HUES48 (cell line): ENCODE data around the gene CFAP91.
A peak's percentile ranks its signal among the peaks of the same experiment; 100 is the strongest.
"Not testable (repeated sequence)": the region's sequence is repeated elsewhere in the genome, so short reads cannot be mapped to it uniquely, and the experiment has no call there.

ENCODE experiments used
- H3K27ac ChIP-seq: one replicate; pipeline ENCODE4 v1.7.0; 2013; ENCODE audit warnings: low read depth, low read length, inconsistent platforms
- H3K27me3 ChIP-seq: 2 replicates; pipeline ENCODE4 v1.6.1; 2013; ENCODE audit warnings: mild to moderate bottlenecking, low read length; ENCODE audit not compliant: control insufficient read depth, insufficient read depth
- H3K36me3 ChIP-seq: 2 replicates; pipeline ENCODE4 v1.6.1; 2013; ENCODE audit warnings: low read length; ENCODE audit not compliant: control insufficient read depth, insufficient read depth
- H3K4me1 ChIP-seq: 2 replicates; pipeline ENCODE4 v1.6.1; 2013; ENCODE audit warnings: mild to moderate bottlenecking, low read length; ENCODE audit not compliant: control insufficient read depth, insufficient read depth
- H3K4me3 ChIP-seq: 2 replicates; pipeline ENCODE4 v1.5.1; 2013; ENCODE audit warnings: mild to moderate bottlenecking, low read depth, low read length
- H3K9ac ChIP-seq: 2 replicates; pipeline ENCODE4 v1.6.1; 2013; ENCODE audit warnings: mild to moderate bottlenecking, low read depth, low read length, moderate library complexity
- H3K9me3 ChIP-seq: 2 replicates; pipeline ENCODE4 v1.6.1; 2013; ENCODE audit warnings: low read length; ENCODE audit not compliant: control insufficient read depth, insufficient read depth

The CFAP91 gene

GRCh38 chr3:119664850-119665379, 37.9 kb upstream of the CFAP91 start:
- no peaks in the 10 kb centered on the region for H3K4me1 ChIP-seq
- no peak overlapping the region for H3K27ac ChIP-seq
- no peak overlapping the region for H3K4me3 ChIP-seq
- no peaks in the 10 kb centered on the region for H3K9me3 ChIP-seq
- peaks cover 19% of the 10 kb centered on the region for H3K36me3 ChIP-seq
- H3K9ac ChIP-seq = no peak overlapping the region
- no peaks in the 10 kb centered on the region for H3K27me3 ChIP-seq

- Histone ChIP-seq H3K9me3 (no peaks in the 10 kb centered on the region), H3K27me3 (no peaks in the 10 kb centered on the region), H3K27ac (no peak overlapping the region), H3K9ac (no peak overlapping the region), H3K36me3 (peaks cover 30% of the 10 kb centered on the region), H3K4me3 (no peak overlapping the region), H3K4me1 (peaks cover 8% of the 10 kb centered on the region; the same call in 1 of the 2 replicates)
Measured at GRCh38 chr3:119665954-119666559, 36.8 kb upstream of the CFAP91 start.

GRCh38 chr3:119669906-119670570, 32.8 kb upstream of the CFAP91 start:
- Histone ChIP-seq H3K27me3 (no peaks in the 10 kb centered on the region), H3K36me3 (peaks cover 68% of the 10 kb centered on the region), H3K9ac (no peak overlapping the region), H3K4me3 (no peak overlapping the region), H3K9me3 (no peaks in the 10 kb centered on the region), H3K27ac (no peak overlapping the region), H3K4me1 (peaks cover 8% of the 10 kb centered on the region; the same call in 1 of the 2 replicates)

GRCh38 chr3:119672776-119673175, 30.0 kb upstream of the CFAP91 start:
- Histone ChIP-seq H3K4me3 (no peak overlapping the region), H3K27ac (no peak overlapping the region), H3K4me1 (peaks cover 14% of the 10 kb centered on the region; the same call in 1 of the 2 replicates), H3K36me3 (peaks cover 72% of the 10 kb centered on the region), H3K27me3 (no peaks in the 10 kb centered on the region), H3K9ac (no peak overlapping the region), H3K9me3 (no peaks in the 10 kb centered on the region)

- Histone ChIP-seq H3K27me3 (no peaks in the 10 kb centered on the region), H3K27ac (no peak overlapping the region), H3K36me3 (peaks cover 64% of the 10 kb centered on the region), H3K4me3 (no peak overlapping the region), H3K9me3 (no peaks in the 10 kb centered on the region), H3K4me1 (peaks cover 14% of the 10 kb centered on the region; the same call in 1 of the 2 replicates), H3K9ac (no peak overlapping the region)
Measured at GRCh38 chr3:119673875-119674274, 28.9 kb upstream of the CFAP91 start.

- no peaks in the 10 kb centered on the region for H3K27me3 ChIP-seq
- peaks cover 49% of the 10 kb centered on the region for H3K36me3 ChIP-seq
- H3K9me3 ChIP-seq = no peaks in the 10 kb centered on the region
- H3K4me3 ChIP-seq = no peak overlapping the region
- no peak overlapping the region for H3K9ac ChIP-seq
- no peak overlapping the region for H3K27ac ChIP-seq
- peaks cover 10% of the 10 kb centered on the region; the same call in 1 of the 2 replicates for H3K4me1 ChIP-seq
Measured at GRCh38 chr3:119675188-119675874, 27.5 kb upstream of the CFAP91 start.

- Histone ChIP-seq H3K36me3 (peaks cover 43% of the 10 kb centered on the region), H3K4me1 (0 out of 2 replicates have a peak, but pooled peaks cover 6% of the 10 kb centered on the region), H3K27ac (no peak overlapping the region)
Measured at GRCh38 chr3:119676020-119676419, 26.8 kb upstream of the CFAP91 start.

GRCh38 chr3:119676771-119677640, 25.8 kb upstream of the CFAP91 start, which contains the start of gene COX17:
COX17 (minus strand) TSS chr3:119677406; CDS start chr3:119677310, 96 bp downstream.
- H3K27ac ChIP-seq = peak within 1 kb of the TSS; percentile 89
- no peaks in the 10 kb centered on the region for H3K9me3 ChIP-seq
- 0 out of 2 replicates have a peak, but pooled peaks cover 6% of the 10 kb centered on the region for H3K4me1 ChIP-seq
- H3K9ac ChIP-seq = peak within 1 kb of the TSS; percentile 64
- H3K4me3 ChIP-seq = peak within 1 kb of the TSS; percentile 88
- peaks cover 33% of the 10 kb centered on the region for H3K36me3 ChIP-seq
- no peaks in the 10 kb centered on the region for H3K27me3 ChIP-seq

More at GRCh38 chr3:119676020-119676419, 26.8 kb upstream of the CFAP91 start:
- no peaks in the 10 kb centered on the region for H3K9me3 ChIP-seq
- H3K27me3 ChIP-seq = no peaks in the 10 kb centered on the region
- H3K4me3 ChIP-seq = peak overlapping the region; percentile 88
- H3K9ac ChIP-seq = no peak overlapping the region

- no peaks in the 10 kb centered on the region for H3K9me3 ChIP-seq
- H3K27ac ChIP-seq = peak overlapping the region; percentile 89
- H3K36me3 ChIP-seq = peaks cover 27% of the 10 kb centered on the region
- peak overlapping the region; percentile 30; the same call in 1 of the 2 replicates for H3K9ac ChIP-seq
- H3K4me3 ChIP-seq = peak overlapping the region; percentile 73
- H3K4me1 ChIP-seq = 0 out of 2 replicates have a peak, but pooled peaks cover 6% of the 10 kb centered on the region
- no peaks in the 10 kb centered on the region for H3K27me3 ChIP-seq
Measured at GRCh38 chr3:119677641-119677934, 25.2 kb upstream of the CFAP91 start.

- not testable (repeated sequence) for H3K4me3 ChIP-seq, H3K9me3 ChIP-seq, H3K27ac ChIP-seq, H3K4me1 ChIP-seq, H3K27me3 ChIP-seq, H3K9ac ChIP-seq
- peaks cover 21% of the 10 kb centered on the region for H3K36me3 ChIP-seq
Measured at GRCh38 chr3:119678209-119678608, 24.6 kb upstream of the CFAP91 start.
